Hepatocyte (in vitro differentiated cells): Measurements from ENCODE around the gene SGSM2.

Experiments used
- EZH2 ChIP-seq: fragments of 200-600 bp; sonication (generic); IDR thresholded peaks from 2 replicates; pipeline ENCODE4 v1.6.1; 2016; ENCODE audit warnings: antibody characterized with exemption, mild to moderate bottlenecking, borderline replicate concordance
- EZH2phosphoT487 ChIP-seq: fragments of 200-600 bp; sonication (generic); IDR thresholded peaks from one replicate; pipeline ENCODE4 v1.6.1; 2018; ENCODE audit warnings: antibody characterized with exemption, mild to moderate bottlenecking, low read depth, moderate library complexity; ENCODE audit not compliant: unreplicated experiment, severe bottlenecking

- TF ChIP-seq EZH2phosphoT487 (no peak), EZH2 (no peak)
These were observed 60.9 kb downstream of the SGSM2 start for GRCh38 chr17:2398182-2398581.
